ENCODE results near the gene MOAP1.
"Not testable (repeated sequence)": the region's sequence is repeated elsewhere in the genome, so short reads cannot be mapped to it uniquely, and the experiment has no call there.

The MOAP1 gene

DNA sequence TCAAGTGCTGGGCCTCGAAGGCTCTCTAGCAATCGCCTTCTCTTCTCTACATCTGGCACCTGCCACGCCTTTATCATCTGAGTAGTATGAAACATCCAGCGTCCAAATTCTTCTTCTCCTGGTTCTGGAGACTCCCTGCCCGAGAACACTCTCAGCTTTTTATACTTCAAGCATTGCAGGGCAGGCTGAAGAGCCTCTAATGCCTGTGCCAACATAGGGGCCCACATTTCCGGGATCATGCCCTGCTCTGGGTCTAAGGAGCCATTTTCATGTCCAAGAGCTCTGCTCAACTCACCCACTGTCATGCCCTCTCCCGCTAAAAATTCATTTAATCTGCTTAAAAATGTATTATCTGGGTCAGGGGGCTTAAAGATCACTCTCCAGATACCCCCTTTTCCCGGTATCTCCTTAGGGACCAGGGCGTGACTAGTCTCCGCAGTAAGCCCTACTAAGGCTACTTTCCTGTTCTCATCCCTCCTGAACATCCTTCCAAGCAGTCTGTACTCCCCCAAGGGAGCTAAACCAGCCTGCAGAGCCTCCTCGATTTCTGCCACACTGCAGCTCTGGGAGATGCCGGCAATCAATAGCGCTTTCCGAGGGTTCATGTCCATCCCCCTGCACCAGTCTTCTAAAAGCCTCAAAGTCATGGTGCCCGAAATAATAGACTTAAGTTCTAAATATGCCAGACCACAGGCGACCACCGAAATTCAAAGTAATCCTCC is 940 bp downstream of the MOAP1 start:
- DNase-seq = peak; percentile 19

DNA sequence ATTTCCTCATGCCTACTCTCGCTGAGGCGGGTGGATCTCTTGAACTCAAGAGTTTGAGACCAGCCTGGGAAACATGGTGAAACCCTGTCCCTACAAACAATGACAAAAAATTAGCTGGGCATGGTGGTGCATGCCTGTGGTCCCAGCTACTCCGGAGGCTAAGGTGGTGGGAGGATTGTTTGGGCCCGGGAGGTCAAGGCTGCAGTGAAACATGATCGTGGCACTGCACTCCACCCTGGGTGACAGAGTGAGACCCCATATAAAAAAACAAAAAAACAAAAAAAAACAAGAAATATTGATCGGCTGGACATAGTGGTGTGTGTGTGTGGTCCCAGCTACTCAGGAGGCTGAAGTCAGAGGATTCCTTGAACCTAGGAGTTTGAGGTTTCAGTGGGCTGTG is 9.2 kb downstream of the MOAP1 start:
- no peak for DNase-seq

DNA sequence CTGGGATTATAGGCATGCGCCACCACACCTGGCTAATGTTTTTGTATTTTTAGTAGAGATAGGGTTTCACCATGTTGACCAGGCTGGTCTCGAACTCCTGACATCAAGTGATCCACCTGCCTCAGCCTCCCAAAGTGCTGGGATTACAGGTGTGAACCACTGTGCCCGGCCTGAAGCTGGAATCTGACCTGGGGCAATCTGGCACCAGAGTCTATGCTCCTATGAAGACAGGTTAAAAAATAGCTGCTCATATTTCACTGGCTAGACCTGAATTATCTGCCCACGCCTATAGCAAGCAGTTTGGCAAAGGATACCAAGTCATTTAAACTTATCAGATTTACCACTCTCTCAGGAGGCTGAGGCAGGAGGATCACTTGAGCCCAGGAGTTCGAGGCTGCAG is 10.0 kb downstream of the MOAP1 start:
- not testable (repeated sequence) for DNase-seq

GRCh38 chr14:93173943-93174395 is 10.7 kb downstream of the MOAP1 start:
- DNase-seq = no peak

DNA sequence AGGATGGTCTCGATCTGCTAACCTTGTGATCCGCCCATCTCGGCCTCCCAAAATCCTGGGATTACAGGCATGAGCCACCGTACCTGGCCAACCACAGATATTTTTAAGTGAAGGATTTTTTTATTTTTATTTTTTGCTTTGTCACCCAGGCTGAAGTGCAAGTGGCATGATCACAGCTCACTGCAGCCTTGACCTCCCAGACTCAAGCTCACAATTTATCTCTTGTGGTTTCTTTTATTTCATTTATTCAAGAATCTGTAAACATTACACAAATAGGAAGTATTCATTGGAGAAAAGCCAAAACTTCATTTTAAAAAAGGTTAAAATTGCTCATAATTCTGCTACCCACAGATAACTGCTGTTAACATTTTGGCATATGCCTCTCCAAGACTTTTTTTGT is 13.3 kb downstream of the MOAP1 start:
- no peak for DNase-seq

DNA sequence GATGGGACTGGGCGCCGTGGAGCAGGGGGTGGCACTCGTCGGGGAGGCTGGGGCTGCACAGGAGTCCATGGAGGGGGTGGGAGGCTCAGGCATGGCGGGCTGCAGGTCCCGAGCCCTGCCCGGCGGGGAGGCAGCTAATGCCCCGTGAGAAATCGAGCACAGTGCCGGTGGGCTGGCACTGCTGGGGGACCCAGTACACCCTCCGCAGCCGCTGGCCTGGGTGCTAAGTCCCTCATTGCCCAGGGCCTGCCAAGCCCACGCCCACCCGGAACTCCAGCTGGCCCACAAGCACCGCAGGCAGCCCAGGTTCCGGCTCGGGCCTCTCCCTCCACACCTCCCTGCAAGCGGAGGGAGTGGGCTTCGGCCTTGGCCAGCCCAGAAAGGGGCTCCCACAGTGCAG is 14.6 kb downstream of the MOAP1 start:
- not testable (repeated sequence) for DNase-seq

DNA sequence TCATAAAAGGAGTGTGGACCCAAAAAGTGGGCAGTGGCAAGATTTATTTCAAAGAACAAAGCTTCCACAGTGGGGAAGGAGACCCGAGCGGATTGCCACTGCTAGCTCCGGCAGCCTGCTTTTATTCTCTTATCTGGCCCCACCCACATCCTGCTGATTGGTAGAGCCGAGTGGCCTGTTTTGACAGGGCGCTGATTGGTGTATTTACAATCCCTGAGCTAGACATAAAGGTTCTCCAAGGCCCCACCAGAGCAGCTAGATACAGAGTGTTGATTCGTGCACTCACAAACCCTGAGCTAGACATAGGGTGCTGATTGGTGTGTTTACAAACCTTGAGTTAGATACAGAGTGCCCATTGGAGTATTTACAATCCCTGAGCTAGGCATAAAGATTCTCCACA is 15.1 kb downstream of the MOAP1 start:
- not testable (repeated sequence) for DNase-seq

- DNase-seq = not testable (repeated sequence)
Observed at GRCh38 chr14:93168610-93169009, 16.1 kb downstream of the MOAP1 start.

DNA sequence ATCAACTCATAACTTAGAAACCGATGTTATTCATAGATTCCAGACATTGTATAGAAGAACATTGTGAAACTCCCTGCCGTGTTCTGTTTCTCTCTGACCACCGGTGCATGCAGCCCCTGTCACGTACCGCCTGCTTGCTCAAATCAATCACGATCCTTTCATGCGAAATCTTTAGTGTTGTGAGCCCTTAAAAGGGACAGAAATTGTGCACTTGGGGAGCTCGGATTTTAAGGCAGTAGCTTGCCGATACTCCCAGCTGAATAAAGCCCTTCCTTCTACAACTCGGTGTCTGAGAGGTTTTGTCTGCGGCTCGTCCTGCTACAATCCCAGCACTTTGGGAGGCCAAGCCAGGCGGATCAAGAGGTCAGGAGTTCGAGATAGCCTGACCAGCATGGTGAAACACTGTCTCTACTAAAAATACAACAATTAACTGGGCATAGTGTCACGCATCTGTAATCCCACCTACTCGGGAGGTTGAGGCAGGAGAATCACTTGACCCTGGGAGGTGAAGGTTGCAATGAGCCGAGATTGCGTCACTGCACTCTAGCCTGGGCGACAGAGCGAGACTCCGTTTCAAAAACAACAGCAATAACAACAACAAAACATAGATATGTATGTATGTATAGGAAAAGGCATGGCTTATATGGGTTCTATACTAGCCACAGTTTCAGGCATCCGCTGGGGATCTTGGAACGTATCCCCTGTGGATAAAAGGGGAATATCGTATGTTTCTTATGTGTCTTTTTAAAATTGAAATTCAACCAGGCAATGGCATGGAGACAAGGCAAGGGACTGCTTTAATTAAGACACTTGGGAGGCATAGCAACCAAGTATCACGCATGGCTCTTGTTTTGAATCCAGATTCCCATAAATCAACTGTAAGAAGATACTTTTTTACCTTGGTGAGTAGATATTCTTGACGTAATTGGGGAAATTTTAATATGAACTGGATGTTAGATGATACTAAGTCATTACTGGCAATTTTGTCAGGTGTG is 19.1 kb downstream of the MOAP1 start:
- DNase-seq = not testable (repeated sequence)

DNA sequence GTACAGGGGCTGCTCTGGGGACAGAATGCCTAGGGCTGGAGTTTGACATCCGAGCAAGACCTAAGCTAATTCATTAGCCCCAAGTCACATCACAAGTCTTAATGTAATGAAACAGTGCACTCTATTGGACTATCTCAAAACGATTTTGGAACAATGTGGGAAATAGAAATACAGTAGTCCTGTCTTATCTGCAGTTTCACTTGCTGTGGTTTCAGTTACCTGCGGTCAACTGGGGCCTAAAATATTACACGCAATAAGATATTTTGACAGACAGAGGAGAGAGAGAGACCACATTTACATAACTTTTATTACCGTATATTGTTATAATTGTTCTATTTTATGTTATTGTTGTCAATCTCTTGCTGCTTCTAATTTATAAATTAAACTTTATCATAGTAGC is 21.1 kb downstream of the MOAP1 start:
- DNase-seq = no peak

DNA sequence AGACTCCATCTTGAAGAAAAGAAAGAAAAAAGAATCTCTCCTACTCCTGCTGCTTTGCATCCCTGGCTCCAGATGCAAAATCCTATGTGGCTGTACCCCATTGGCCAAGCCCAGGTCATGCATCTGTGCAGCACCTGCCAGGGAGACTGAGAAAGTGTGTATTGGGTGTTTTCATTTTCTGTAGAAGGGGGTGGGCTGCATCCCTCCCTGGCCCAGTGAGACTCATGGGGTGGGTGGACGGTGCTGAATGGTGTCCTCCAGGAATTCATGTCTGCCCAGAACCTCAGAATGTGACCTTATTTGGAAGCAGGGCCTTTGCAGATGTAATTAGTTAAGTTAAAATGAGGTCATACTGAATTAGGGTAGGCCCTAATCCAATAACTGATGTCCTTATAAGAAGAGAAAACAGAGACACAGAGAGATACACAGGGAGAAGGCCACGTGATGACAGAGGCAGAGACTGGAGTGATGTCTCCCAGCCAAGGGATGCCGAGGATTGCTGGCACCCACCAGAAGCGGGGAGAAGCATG is 23.2 kb downstream of the MOAP1 start:
- no peak for DNase-seq

- DNase-seq = no peak
Observed at GRCh38 chr14:93160353-93160801, 24.3 kb downstream of the MOAP1 start.

- DNase-seq = not testable (repeated sequence)
Observed at GRCh38 chr14:93159625-93160352, 24.9 kb downstream of the MOAP1 start.

DNA sequence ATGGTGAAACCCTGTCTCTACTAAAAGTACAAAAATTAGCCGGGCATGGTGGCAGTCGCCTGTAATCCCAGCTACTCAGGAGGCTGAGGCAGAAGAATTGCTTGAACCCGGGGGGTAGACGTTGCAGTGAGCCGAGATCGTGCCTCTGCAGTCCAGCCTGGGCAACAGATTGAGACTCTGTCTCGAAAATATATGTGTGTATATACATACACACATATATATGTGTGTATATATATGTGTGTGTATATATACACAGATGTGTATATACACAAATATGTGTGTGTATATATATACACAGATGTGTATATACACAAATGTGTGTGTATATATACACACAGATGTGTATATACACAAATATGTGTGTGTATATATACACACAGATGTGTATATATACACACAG is 26.3 kb downstream of the MOAP1 start:
- not testable (repeated sequence) for DNase-seq

DNA sequence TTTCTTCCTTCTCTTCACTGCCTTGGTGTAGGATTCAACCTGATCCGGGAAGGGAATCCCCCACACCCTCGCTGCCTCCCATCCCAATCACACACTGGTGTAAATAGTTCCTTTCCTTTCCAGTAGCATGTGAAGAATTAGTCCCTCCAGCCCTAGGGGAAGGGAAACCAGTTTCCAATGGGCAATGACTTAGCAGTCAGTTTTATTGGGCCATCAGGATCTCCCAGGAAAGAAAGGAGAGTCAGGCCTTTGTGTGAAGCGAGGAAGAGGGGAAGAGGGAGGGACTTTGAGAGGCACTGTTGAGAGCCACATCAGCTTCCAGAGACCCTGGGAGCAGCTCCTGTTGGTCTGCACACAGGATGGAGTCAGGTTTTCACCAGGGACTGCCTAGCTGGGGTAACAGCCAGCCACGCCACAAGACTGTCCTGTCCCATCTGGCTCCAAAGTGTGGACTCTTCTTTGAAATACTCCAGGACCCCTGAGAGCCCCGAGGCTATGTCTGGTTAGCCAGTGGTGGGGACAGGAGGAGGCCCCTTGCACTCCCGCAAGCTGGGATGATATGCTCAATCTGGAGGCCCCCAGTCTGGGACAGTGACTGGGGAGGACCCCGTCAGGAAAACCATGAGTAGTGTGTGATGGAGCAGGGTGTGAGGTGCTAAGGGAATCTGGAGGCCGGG is 27.9 kb downstream of the MOAP1 start:
- no peak for DNase-seq

DNA sequence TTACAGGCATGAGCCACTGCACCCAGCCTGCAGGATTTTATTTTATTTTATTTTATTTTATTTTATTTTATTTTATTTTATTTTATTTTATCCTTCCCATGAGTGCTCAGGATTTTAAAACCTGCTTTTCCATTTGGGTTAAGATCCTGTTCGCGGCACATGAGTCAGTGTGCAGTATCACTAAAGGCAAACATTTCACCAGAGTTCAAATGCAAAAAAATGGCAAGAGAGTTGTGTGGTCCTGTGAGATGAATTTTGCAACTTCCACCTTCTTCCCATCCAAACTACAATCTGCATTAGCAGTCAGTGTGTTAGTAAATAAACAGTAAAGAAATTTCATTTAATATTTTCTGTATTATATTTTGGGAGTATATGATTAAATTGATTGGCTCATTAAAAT is 29.0 kb downstream of the MOAP1 start:
- DNase-seq = no peak

GRCh38 chr14:93153121-93153520 is 31.6 kb downstream of the MOAP1 start:
- DNase-seq = peak; percentile 28

DNA sequence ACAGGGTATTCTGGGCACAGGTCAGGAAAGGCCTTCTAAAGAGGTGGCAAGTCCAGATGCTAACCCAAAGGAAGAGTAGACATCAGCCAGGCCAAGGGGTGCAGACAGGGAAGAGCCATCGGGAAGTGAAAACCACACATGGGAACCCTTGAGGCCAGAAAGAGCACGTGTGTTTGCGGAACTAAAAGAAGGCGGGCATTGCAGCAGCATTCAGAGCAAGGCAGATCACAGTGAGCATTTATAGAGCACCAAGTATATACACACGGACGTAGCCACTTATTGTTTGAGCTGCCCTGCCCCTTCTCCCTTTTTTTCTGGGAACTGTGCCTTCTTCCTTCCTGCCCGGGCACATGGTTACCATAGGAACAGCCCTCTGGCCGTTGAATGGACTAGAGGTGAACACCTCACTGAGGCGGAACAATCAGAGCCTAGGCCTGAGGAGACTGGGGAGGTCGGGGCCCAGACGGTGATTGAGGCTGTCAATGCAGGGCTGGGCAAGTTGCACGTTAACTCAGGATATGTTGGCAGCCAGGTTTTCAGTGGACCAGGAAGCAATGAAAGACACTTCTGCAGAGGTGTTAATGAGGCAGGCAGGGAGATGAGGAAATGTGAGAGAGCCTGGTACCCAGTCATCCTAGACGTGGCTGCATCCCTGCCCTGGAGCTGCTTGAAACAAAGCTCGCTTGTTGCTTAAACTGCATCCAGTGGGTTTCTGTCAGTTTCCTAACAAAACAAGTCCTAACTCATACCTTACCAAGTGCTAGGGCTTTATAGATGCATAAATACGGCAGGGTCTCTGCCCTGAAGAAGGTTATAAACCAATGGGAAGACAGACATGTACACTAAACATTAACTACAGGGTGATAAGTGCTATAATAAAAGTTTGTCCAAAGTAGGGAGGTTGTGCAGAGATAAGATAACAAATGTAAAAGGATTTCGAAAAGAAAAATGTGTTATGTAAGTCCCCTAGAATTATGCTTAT is 34.2 kb downstream of the MOAP1 start:
- DNase-seq = no peak

- no peak for DNase-seq
Observed at GRCh38 chr14:93148979-93149378, 35.7 kb downstream of the MOAP1 start.

DNA sequence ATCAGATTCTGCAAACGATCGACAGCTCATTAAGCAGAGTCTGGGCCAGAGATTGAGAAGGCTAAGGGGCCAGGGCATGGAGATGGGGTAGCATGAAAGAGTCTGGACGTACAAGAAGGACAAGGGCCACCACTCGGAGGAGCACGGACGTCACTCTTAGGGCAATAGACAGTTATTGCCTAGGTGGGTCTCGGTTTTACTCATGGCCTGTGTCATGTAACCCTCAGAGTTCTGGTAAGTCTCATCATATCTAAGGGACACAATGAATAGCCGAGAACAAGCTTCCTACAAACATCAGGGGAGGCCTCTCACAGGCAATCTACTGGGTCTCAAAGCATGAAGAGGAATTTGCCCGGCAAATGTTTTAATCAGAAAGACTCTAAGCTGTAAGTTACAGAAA is 38.6 kb downstream of the MOAP1 start:
- no peak for DNase-seq
